ENCODE results near the gene PI4KB. TPM values are rescaled to one million over a fixed set of nuclear protein-coding genes. Genes with fewer than 3 reads are reported as not detected.
"Not testable (repeated sequence)": the region's sequence is repeated elsewhere in the genome, so short reads cannot be mapped to it uniquely, and the experiment has no call there.

PI4KB gene
- total RNA-seq, 1 donor from 2014 or later: 59.2 TPM

- peaks cover 10% of the 10 kb centered on the region for H3K27me3 Mint-ChIP-seq
- no peak overlapping the region for H3K4me3 Mint-ChIP-seq
- no peaks in the 10 kb centered on the region for H3K36me3 Mint-ChIP-seq (ENCODE audit: low read depth)
- H3K9me3 Mint-ChIP-seq: peaks cover 7% of the 10 kb centered on the region
- intact Hi-C loops (cut with micrococcal nuclease): no loop called here
- no peaks in the 10 kb centered on the region for H3K4me1 Mint-ChIP-seq
- DNase-seq: no peak
- H3K27ac Mint-ChIP-seq: no peak overlapping the region
Measured at GRCh38 chr1:151356696-151357095, 29.5 kb upstream of the PI4KB start.

DNA sequence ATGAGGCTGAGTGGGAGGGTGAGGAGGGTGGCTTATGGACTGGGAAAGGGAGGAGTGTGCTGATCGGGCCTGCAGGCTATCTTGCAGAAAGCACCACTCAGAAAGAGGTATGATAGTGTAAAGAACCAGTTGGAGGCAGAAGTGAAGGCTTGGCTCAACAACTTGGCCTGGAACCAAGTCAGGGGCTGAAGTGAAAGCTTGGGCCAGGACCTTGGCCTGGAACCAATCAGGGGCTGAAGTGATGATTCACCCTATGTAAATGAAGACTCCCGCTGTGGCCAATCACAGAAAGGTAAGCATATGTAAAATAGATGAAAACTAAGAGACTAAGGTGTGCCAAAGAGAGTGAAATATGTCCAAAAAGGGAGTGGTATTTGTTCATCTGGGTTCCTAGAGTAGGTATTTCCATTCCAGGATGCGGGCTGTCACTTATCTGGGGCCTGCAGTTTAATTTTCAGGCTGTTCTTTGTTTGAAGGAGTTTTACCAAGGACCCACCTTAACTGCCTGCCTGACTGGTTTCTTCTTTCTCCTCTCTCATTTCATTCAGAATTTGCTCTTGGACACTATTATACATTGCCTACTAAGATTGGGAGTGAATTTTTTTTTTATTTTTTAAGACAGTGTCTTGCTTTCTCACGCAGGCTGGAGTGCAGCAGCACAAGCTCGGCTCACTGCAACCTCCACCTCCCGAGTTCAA, 25.0 kb upstream of the PI4KB start:
- Mint-ChIP-seq H3K4me3 (no peak overlapping the region), H3K4me1 (peaks cover 11% of the 10 kb centered on the region), H3K36me3 (ENCODE audit: low read depth) (peaks cover 3% of the 10 kb centered on the region), H3K27ac (no peak overlapping the region), H3K27me3 (peaks cover 6% of the 10 kb centered on the region), H3K9me3 (peaks cover 7% of the 10 kb centered on the region)
- intact Hi-C loops (cut with micrococcal nuclease): no loop called here
- DNase-seq: no peak

DNA sequence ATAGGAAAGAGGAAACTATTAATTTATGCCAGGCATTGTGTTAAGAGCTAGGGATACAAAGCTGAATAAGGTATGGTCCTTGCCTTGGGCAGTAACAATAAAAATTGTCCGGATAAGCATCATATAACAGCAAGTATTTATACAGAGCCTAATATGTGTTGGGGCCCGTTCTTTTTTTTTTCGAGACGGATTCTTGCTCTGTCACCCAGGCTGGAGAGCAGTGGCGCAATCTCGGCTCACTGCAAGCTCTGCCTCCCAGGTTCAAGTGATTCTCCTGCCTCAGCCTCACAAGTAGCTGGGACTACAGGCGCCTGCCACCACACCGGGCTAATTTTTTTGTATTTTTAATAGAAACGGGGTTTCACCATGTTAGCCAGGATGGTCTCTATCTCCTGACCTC, 23.1 kb upstream of the PI4KB start:
- H3K27ac Mint-ChIP-seq; intact Hi-C loops (cut with micrococcal nuclease); H3K4me3 Mint-ChIP-seq; H3K9me3 Mint-ChIP-seq; H3K27me3 Mint-ChIP-seq; DNase-seq: not testable (repeated sequence)
- H3K4me1 Mint-ChIP-seq: peaks cover 26% of the 10 kb centered on the region
- H3K36me3 Mint-ChIP-seq (ENCODE audit: low read depth): peaks cover 15% of the 10 kb centered on the region

DNA sequence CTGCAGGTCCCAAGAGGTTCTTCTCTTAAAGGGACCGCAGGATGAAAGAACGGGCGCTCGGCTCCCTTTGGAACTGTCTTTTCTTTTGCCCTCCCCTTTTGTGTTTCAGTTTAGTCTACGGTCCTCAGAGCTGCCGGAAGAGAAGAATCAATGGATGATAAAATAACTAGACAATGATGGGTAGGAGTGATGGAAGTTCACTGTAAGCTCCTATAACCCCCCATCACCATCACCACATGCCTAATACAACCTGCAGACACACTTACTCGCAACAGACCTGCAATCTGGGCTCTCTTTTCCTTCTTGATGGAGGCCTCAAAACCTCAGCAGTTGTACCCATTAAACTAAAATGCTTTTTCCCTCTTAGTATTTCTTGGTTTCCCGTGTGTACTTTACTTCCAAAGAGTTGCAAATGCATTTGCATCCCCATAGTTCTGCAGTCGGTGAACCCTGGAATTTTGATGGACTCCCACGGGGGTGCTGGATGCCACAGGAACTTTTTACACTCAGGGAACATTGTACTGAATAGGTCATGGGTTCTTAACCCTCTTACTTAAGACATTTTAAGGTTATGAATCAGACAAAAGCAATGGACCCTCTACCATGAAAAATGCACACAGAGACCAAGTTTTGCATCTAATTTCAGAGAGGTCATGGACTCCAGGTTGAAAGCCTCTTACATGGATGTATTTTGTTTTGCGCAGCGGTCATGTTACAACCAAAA, 20.5 kb upstream of the PI4KB start:
- intact Hi-C loops (cut with micrococcal nuclease): loop anchor here (1.0 to 2.0 kb wide), 5 partner anchors 21 to 151 kb away; partner anchors contain the start of genes PI4KB and PSMB4
- H3K4me1 Mint-ChIP-seq: peaks cover 38% of the 10 kb centered on the region
- H3K36me3 Mint-ChIP-seq (ENCODE audit: low read depth): peaks cover 37% of the 10 kb centered on the region

GRCh38 chr1:151346769-151347522, 19.7 kb upstream of the PI4KB start, which contains the start of gene RFX5:
RFX5 (minus strand) TSS chr1:151347252; CDS start chr1:151346320, 932 bp downstream.
- H3K27ac Mint-ChIP-seq: peak within 1 kb of the TSS; percentile 98

More for the DNA sequence above, 20.5 kb upstream of the PI4KB start:
- peak; percentile 64 for DNase-seq
- Mint-ChIP-seq H3K4me3 (peak overlapping the region; percentile 95), H3K27me3 (no peaks in the 10 kb centered on the region), H3K27ac (peak overlapping the region; percentile 98), H3K9me3 (peaks cover 7% of the 10 kb centered on the region)

DNA sequence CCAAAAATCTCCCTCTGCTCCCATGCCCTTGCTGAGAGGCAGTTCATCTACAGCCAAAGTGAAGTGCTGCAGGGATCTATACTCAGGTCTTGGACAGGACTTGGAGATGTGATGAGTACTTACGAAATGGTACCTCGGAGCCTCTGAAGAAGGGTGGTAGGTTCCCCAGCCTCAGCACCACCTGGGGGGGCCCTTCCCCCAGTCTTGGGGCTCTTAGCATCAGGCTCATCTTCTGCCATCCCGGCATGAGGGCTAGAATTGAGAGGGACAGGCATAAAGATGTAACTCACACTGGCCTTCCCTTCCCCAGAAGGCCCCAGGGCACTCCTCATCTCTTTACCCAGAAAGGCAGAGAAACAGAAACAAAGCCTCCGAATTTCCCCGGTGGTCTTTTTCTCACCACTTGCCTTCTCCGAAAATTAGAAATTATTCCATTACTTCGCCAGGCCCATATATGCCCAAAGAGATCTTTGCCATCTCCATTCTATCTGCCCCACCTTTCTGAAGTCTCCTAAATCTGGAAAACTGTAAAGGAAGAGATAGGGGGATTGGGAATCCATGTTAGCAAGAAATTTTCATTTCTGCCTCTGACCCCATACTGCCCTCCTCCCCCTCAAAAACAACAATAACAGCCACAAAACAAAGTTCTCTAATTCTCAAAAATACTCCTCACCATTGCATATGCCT, 19.0 kb upstream of the PI4KB start:
- H3K4me3 Mint-ChIP-seq: peak overlapping the region; percentile 95

More at GRCh38 chr1:151346769-151347522, 19.7 kb upstream of the PI4KB start, which contains the start of gene RFX5:
- intact Hi-C loops (cut with micrococcal nuclease): loop anchor here (1.0 to 2.0 kb wide), 5 partner anchors 20 to 150 kb away; partner anchors contain the start of genes PI4KB and PSMB4
- peaks cover 40% of the 10 kb centered on the region for H3K36me3 Mint-ChIP-seq (ENCODE audit: low read depth)
- peaks cover 38% of the 10 kb centered on the region for H3K4me1 Mint-ChIP-seq
- peaks cover 3% of the 10 kb centered on the region for H3K9me3 Mint-ChIP-seq
- no peaks in the 10 kb centered on the region for H3K27me3 Mint-ChIP-seq
- peak; percentile 98 for DNase-seq
- H3K4me3 Mint-ChIP-seq: peak within 1 kb of the TSS; percentile 95

GRCh38 chr1:151344291-151344690, 17.1 kb upstream of the PI4KB start:
- Mint-ChIP-seq H3K27me3 (no peaks in the 10 kb centered on the region), H3K4me1 (peaks cover 46% of the 10 kb centered on the region), H3K36me3 (ENCODE audit: low read depth) (peaks cover 47% of the 10 kb centered on the region), H3K4me3 (no peak overlapping the region), H3K9me3 (no peaks in the 10 kb centered on the region), H3K27ac (peak overlapping the region; percentile 29)
- intact Hi-C loops (cut with micrococcal nuclease): no loop called here
- DNase-seq: no peak

More for the DNA sequence above, 19.0 kb upstream of the PI4KB start:
- peak overlapping the region; percentile 98 for H3K27ac Mint-ChIP-seq
- peaks cover 42% of the 10 kb centered on the region for H3K36me3 Mint-ChIP-seq (ENCODE audit: low read depth)
- DNase-seq: peak; percentile 69
- peaks cover 38% of the 10 kb centered on the region for H3K4me1 Mint-ChIP-seq
- no peaks in the 10 kb centered on the region for H3K27me3 Mint-ChIP-seq
- intact Hi-C loops (cut with micrococcal nuclease): loop anchor here (2.0 kb wide), 2 partner anchors 19 to 149 kb away; partner anchors contain the start of gene PI4KB
- no peaks in the 10 kb centered on the region for H3K9me3 Mint-ChIP-seq

DNA sequence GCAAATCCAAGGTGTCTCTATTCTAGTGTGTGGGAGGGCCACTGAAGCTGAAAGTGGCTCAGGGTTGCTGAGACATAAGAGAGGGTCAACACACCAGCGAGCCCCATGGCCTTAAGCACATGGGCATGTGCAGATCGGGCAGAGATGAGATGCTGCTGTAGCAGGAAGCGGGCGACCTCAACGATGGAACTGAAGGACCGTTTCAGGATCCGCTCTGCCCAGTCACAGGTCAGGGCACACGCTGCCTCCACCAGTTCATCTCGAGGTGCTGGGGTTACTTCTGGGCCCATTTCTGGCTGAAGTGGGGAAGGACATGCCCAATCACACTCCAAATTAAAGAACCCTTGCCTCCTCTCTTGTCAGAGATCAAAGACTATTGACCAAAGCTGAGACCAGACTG, 16.4 kb upstream of the PI4KB start:
- Mint-ChIP-seq H3K27ac (peak overlapping the region; percentile 31), H3K36me3 (ENCODE audit: low read depth) (peaks cover 47% of the 10 kb centered on the region), H3K4me1 (peaks cover 46% of the 10 kb centered on the region), H3K4me3 (no peak overlapping the region), H3K9me3 (no peaks in the 10 kb centered on the region), H3K27me3 (no peaks in the 10 kb centered on the region)
- no peak for DNase-seq
- intact Hi-C loops (cut with micrococcal nuclease): no loop called here

GRCh38 chr1:151342569-151342968, 15.4 kb upstream of the PI4KB start:
- no peaks in the 10 kb centered on the region for H3K27me3 Mint-ChIP-seq
- H3K4me1 Mint-ChIP-seq: peaks cover 40% of the 10 kb centered on the region
- intact Hi-C loops (cut with micrococcal nuclease): no loop called here
- H3K36me3 Mint-ChIP-seq (ENCODE audit: low read depth): peaks cover 47% of the 10 kb centered on the region
- H3K9me3 Mint-ChIP-seq: no peaks in the 10 kb centered on the region
- H3K4me3 Mint-ChIP-seq: no peak overlapping the region
- no peak for DNase-seq
- peak overlapping the region; percentile 31 for H3K27ac Mint-ChIP-seq

- no peaks in the 10 kb centered on the region for H3K9me3 Mint-ChIP-seq
- intact Hi-C loops (cut with micrococcal nuclease): no loop called here
- peaks cover 43% of the 10 kb centered on the region for H3K36me3 Mint-ChIP-seq (ENCODE audit: low read depth)
- H3K4me1 Mint-ChIP-seq: peaks cover 34% of the 10 kb centered on the region
- peak overlapping the region; percentile 31 for H3K27ac Mint-ChIP-seq
- DNase-seq: no peak
- no peak overlapping the region for H3K4me3 Mint-ChIP-seq
- no peaks in the 10 kb centered on the region for H3K27me3 Mint-ChIP-seq
Measured at GRCh38 chr1:151342021-151342420, 14.8 kb upstream of the PI4KB start.

- H3K4me3 Mint-ChIP-seq: no peak overlapping the region
- peaks cover 26% of the 10 kb centered on the region for H3K4me1 Mint-ChIP-seq
- no peaks in the 10 kb centered on the region for H3K27me3 Mint-ChIP-seq
- no peaks in the 10 kb centered on the region for H3K9me3 Mint-ChIP-seq
- peaks cover 37% of the 10 kb centered on the region for H3K36me3 Mint-ChIP-seq (ENCODE audit: low read depth)
- intact Hi-C loops (cut with micrococcal nuclease): loop anchor here (1.0 kb wide), 1 partner anchor 41 kb away; no protein-coding TSS in a partner anchor
- DNase-seq: peak; percentile 88
- peak overlapping the region; percentile 73 for H3K27ac Mint-ChIP-seq
Measured at GRCh38 chr1:151340870-151341754, 13.9 kb upstream of the PI4KB start.

GRCh38 chr1:151336556-151336955, 9.3 kb upstream of the PI4KB start:
- no peak for DNase-seq
- H3K27me3 Mint-ChIP-seq: no peaks in the 10 kb centered on the region
- no peak overlapping the region for H3K4me3 Mint-ChIP-seq
- peaks cover 8% of the 10 kb centered on the region for H3K4me1 Mint-ChIP-seq
- H3K36me3 Mint-ChIP-seq (ENCODE audit: low read depth): peaks cover 5% of the 10 kb centered on the region
- no peak overlapping the region for H3K27ac Mint-ChIP-seq
- intact Hi-C loops (cut with micrococcal nuclease): no loop called here
- no peaks in the 10 kb centered on the region for H3K9me3 Mint-ChIP-seq

Data from activated CD4-positive, alpha-beta T cell treated with anti-CD3 and anti-CD28 coated beads, Interleukin-2, amount 10 ng/mL, durations not matched to agents 24 days and 14 days (primary cell).